Muscle layer of duodenum (tissue), 2 donors: ENCODE results near the gene BNIPL.

Source experiments
- H3K27ac ChIP-seq: one replicate; pipeline ENCODE4 v1.7.0; 2013; ENCODE audit warnings: mild to moderate bottlenecking, low read length
- H3K27me3 ChIP-seq: one replicate; pipeline ENCODE4 v1.7.0; 2013; ENCODE audit warnings: low read depth, mild to moderate bottlenecking, control low read depth, low read length
- H3K36me3 ChIP-seq, 2 donors: one replicate each; pipeline ENCODE4 v1.7.0; 2013; ENCODE audit warnings: low read length in 2 of 2, control low read depth in 1 of 2, mild to moderate bottlenecking in 1 of 2; ENCODE audit not compliant: insufficient read depth in 2 of 2, control insufficient read depth in 1 of 2
- H3K4me1 ChIP-seq, 2 donors: one replicate each; pipeline ENCODE4 v1.7.0; 2013; ENCODE audit warnings: low read length in 2 of 2, mild to moderate bottlenecking in 2 of 2, control low read depth in 1 of 2, moderate library complexity in 1 of 2; ENCODE audit not compliant: insufficient read depth in 2 of 2, control insufficient read depth in 1 of 2
- H3K4me3 ChIP-seq, 2 donors: one replicate each; pipeline ENCODE4 v1.7.0; 2013; ENCODE audit warnings: low read length in 2 of 2, low read depth in 1 of 2, mild to moderate bottlenecking in 1 of 2
- H3K9me3 ChIP-seq, 2 donors: one replicate each; pipeline ENCODE4 v1.7.0; 2013; ENCODE audit warnings: low read length in 2 of 2, control low read depth in 1 of 2, mild to moderate bottlenecking in 1 of 2; ENCODE audit not compliant: control insufficient read depth in 1 of 2
- donor health status: healthy.

BNIPL gene

GRCh38 chr1:151036356-151036755, at the start of gene BNIPL:
TSS of gene BNIPL (plus strand) at chr1:151036586. CDS start at chr1:151036726, 140 bp downstream.
- Histone ChIP-seq H3K4me1 (no peaks in the 10 kb centered on the region), H3K27ac (no peak within 1 kb of the TSS), H3K36me3 (peaks cover 12 to 18% of the 10 kb centered on the region in 2 donors), H3K9me3 (no peaks in the 10 kb centered on the region), H3K4me3 (no peak within 1 kb of the TSS), H3K27me3 (no peaks in the 10 kb centered on the region)

GRCh38 chr1:150987924-150988323, 48.5 kb upstream of the BNIPL start:
- Histone ChIP-seq H3K9me3 (no peaks in the 10 kb centered on the region), H3K36me3 (no peaks in the 10 kb centered on the region), H3K27me3 (no peaks in the 10 kb centered on the region), H3K27ac (no peak overlapping the region), H3K4me1 (no peaks in the 10 kb centered on the region), H3K4me3 (no peak overlapping the region)

- Histone ChIP-seq H3K4me3 (no peak overlapping the region), H3K36me3 (peaks cover 5 to 12% of the 10 kb centered on the region in 2 donors), H3K27ac (no peak overlapping the region), H3K27me3 (no peaks in the 10 kb centered on the region), H3K4me1 (peaks cover 4 to 5% of the 10 kb centered on the region in 2 donors), H3K9me3 (no peaks in the 10 kb centered on the region)
Observed at GRCh38 chr1:150992626-150993025, 43.8 kb upstream of the BNIPL start.

GRCh38 chr1:150994248-150994647, 42.1 kb upstream of the BNIPL start:
- H3K4me1 ChIP-seq = peaks cover 4 to 5% of the 10 kb centered on the region in 2 donors
- peaks cover 15 to 26% of the 10 kb centered on the region in 2 donors for H3K36me3 ChIP-seq
- H3K27me3 ChIP-seq = no peaks in the 10 kb centered on the region
- H3K9me3 ChIP-seq = no peaks in the 10 kb centered on the region
- H3K4me3 ChIP-seq = no peak overlapping the region
- H3K27ac ChIP-seq = no peak overlapping the region

- peaks cover 4 to 5% of the 10 kb centered on the region in 2 donors for H3K4me1 ChIP-seq
- no peaks in the 10 kb centered on the region for H3K9me3 ChIP-seq
- peaks cover 19 to 37% of the 10 kb centered on the region in 2 donors for H3K36me3 ChIP-seq
- no peaks in the 10 kb centered on the region for H3K27me3 ChIP-seq
- H3K4me3 ChIP-seq = no peak overlapping the region
- H3K27ac ChIP-seq = no peak overlapping the region
Observed at GRCh38 chr1:150995460-150995859, 40.9 kb upstream of the BNIPL start.

- no peak overlapping the region for H3K27ac ChIP-seq
- no peak overlapping the region for H3K4me3 ChIP-seq
- H3K4me1 ChIP-seq = peaks cover 4 to 5% of the 10 kb centered on the region in 2 donors
- H3K36me3 ChIP-seq = peaks cover 19 to 41% of the 10 kb centered on the region in 2 donors
- H3K27me3 ChIP-seq = no peaks in the 10 kb centered on the region
- no peaks in the 10 kb centered on the region for H3K9me3 ChIP-seq
Observed at GRCh38 chr1:150995896-150996295, 40.5 kb upstream of the BNIPL start.

GRCh38 chr1:150997126-150997872, 39.1 kb upstream of the BNIPL start:
- H3K9me3 ChIP-seq = no peaks in the 10 kb centered on the region
- H3K27me3 ChIP-seq = no peaks in the 10 kb centered on the region
- H3K36me3 ChIP-seq = peaks cover 27 to 52% of the 10 kb centered on the region in 2 donors
- no peak overlapping the region for H3K27ac ChIP-seq
- H3K4me1 ChIP-seq = peaks cover 5 to 7% of the 10 kb centered on the region in 2 donors
- no peak overlapping the region for H3K4me3 ChIP-seq

GRCh38 chr1:150997949-150998348, 38.4 kb upstream of the BNIPL start:
- H3K4me1 ChIP-seq = peaks cover 8 to 13% of the 10 kb centered on the region in 2 donors

GRCh38 chr1:150999051-150999674, 37.2 kb upstream of the BNIPL start:
- no peak overlapping the region for H3K4me3 ChIP-seq
- peaks cover 27 to 54% of the 10 kb centered on the region in 2 donors for H3K36me3 ChIP-seq
- no peaks in the 10 kb centered on the region for H3K9me3 ChIP-seq
- H3K27me3 ChIP-seq = no peaks in the 10 kb centered on the region
- peaks cover 11 to 23% of the 10 kb centered on the region in 2 donors for H3K4me1 ChIP-seq
- H3K27ac ChIP-seq = no peak overlapping the region

More at GRCh38 chr1:150997949-150998348, 38.4 kb upstream of the BNIPL start:
- Histone ChIP-seq H3K27me3 (no peaks in the 10 kb centered on the region), H3K9me3 (no peaks in the 10 kb centered on the region), H3K4me3 (no peak overlapping the region), H3K27ac (no peak overlapping the region), H3K36me3 (peaks cover 27 to 54% of the 10 kb centered on the region in 2 donors)

GRCh38 chr1:150999926-151000325, 36.5 kb upstream of the BNIPL start:
- no peak overlapping the region for H3K4me3 ChIP-seq
- peaks cover 27 to 54% of the 10 kb centered on the region in 2 donors for H3K36me3 ChIP-seq
- no peak overlapping the region for H3K27ac ChIP-seq
- no peaks in the 10 kb centered on the region for H3K9me3 ChIP-seq
- H3K27me3 ChIP-seq = no peaks in the 10 kb centered on the region
- H3K4me1 ChIP-seq = peaks cover 11 to 28% of the 10 kb centered on the region in 2 donors

GRCh38 chr1:151000408-151000807, 36.0 kb upstream of the BNIPL start:
- Histone ChIP-seq H3K4me1 (peaks cover 12 to 33% of the 10 kb centered on the region in 2 donors), H3K9me3 (no peaks in the 10 kb centered on the region), H3K27ac (no peak overlapping the region), H3K36me3 (peaks cover 27 to 54% of the 10 kb centered on the region in 2 donors), H3K4me3 (no peak overlapping the region), H3K27me3 (no peaks in the 10 kb centered on the region)
